Effector memory CD8-positive, alpha-beta T cell (primary cell): ENCODE results near the gene TNRC6C.
"Not testable (repeated sequence)": the region's sequence is repeated elsewhere in the genome, so short reads cannot be mapped to it uniquely, and the experiment has no call there.

Experiments used
- ATAC-seq: fragments of 150-1000 bp; cut with Tn5 transposase; replicated peaks from 2 replicates; pipeline ENCODE4 v1.10.0; 2021; ENCODE audit warnings: mild to moderate bottlenecking, moderate library complexity
- DNase-seq, 3 experiments: peaks; one replicate each; pipeline ENCODE4 v3.0.0; 2021
- H3K27ac Mint-ChIP-seq, 2 donors: one replicate each; pipeline ENCODE4 v1.8.0; 2022; ENCODE audit warnings: mild to moderate bottlenecking in 2 of 2, mixed read lengths in 2 of 2, moderate library complexity in 2 of 2
- H3K27me3 Mint-ChIP-seq, 2 donors: one replicate each; pipeline ENCODE4 v1.8.0; 2022; ENCODE audit warnings: mixed read lengths in 2 of 2
- H3K36me3 Mint-ChIP-seq: one replicate; pipeline ENCODE4 v1.8.0; 2022; ENCODE audit warnings: mild to moderate bottlenecking, moderate library complexity, mixed read lengths; ENCODE audit not compliant: insufficient read depth
- H3K4me1 Mint-ChIP-seq, 2 donors: one replicate each; pipeline ENCODE4 v1.8.0; 2022; ENCODE audit warnings: low read depth in 2 of 2, mixed read lengths in 2 of 2
- H3K4me3 Mint-ChIP-seq, 2 donors: one replicate each; pipeline ENCODE4 v1.8.0; 2022; ENCODE audit warnings: mild to moderate bottlenecking in 2 of 2, mixed read lengths in 2 of 2, moderate library complexity in 2 of 2
- H3K9me3 Mint-ChIP-seq, 2 donors: one replicate each; pipeline ENCODE4 v1.8.0; 2022; ENCODE audit warnings: mixed read lengths in 2 of 2

The TNRC6C gene

GRCh38 chr17:77959926-77960521 lies 1.5 kb downstream of the TNRC6C start:
- no peak for ATAC-seq
- DNase-seq: peak in 2 of 3 experiments; percentile 9 to 12
- peaks cover 44 to 55% of the 10 kb centered on the region in 2 donors for H3K4me1 Mint-ChIP-seq
- H3K4me3 Mint-ChIP-seq: peak overlapping the region; percentile 94 to 98
- H3K27me3 Mint-ChIP-seq: no peaks in the 10 kb centered on the region
- peaks cover 23% of the 10 kb centered on the region for H3K36me3 Mint-ChIP-seq
- no peaks in the 10 kb centered on the region for H3K9me3 Mint-ChIP-seq
- H3K27ac Mint-ChIP-seq: peak overlapping the region; percentile 91 to 92

- no peak for DNase-seq
- peaks cover 59 to 72% of the 10 kb centered on the region in 2 donors for H3K4me1 Mint-ChIP-seq
- H3K27me3 Mint-ChIP-seq: no peaks in the 10 kb centered on the region
- H3K4me3 Mint-ChIP-seq: peak overlapping the region; percentile 28 to 57
- ATAC-seq: no peak
- H3K9me3 Mint-ChIP-seq: no peaks in the 10 kb centered on the region
- H3K27ac Mint-ChIP-seq: no peak overlapping the region
- peaks cover 23% of the 10 kb centered on the region for H3K36me3 Mint-ChIP-seq
Measured at GRCh38 chr17:77961741-77962140, 3.2 kb downstream of the TNRC6C start.

GRCh38 chr17:77962348-77962747 lies 3.8 kb downstream of the TNRC6C start:
- DNase-seq: no peak
- peak overlapping the region in 1 of 2 donors; percentile 7 for H3K27ac Mint-ChIP-seq
- H3K36me3 Mint-ChIP-seq: peaks cover 20% of the 10 kb centered on the region
- H3K9me3 Mint-ChIP-seq: no peaks in the 10 kb centered on the region
- no peaks in the 10 kb centered on the region for H3K27me3 Mint-ChIP-seq
- peaks cover 59 to 74% of the 10 kb centered on the region in 2 donors for H3K4me1 Mint-ChIP-seq
- no peak for ATAC-seq
- H3K4me3 Mint-ChIP-seq: peak overlapping the region; percentile 12 to 28

- Mint-ChIP-seq H3K36me3 (peaks cover 9% of the 10 kb centered on the region), H3K4me3 (peak overlapping the region; percentile 64 to 71), H3K27ac (no peak overlapping the region), H3K4me1 (peaks cover 60 to 79% of the 10 kb centered on the region in 2 donors), H3K9me3 (no peaks in the 10 kb centered on the region), H3K27me3 (no peaks in the 10 kb centered on the region)
- DNase-seq: peak; percentile 49 to 55 (median 53)
- peak; percentile 72 for ATAC-seq
Measured at GRCh38 chr17:77963441-77963840, 4.9 kb downstream of the TNRC6C start.

- DNase-seq (no peak), ATAC-seq (no peak)
- Mint-ChIP-seq H3K27ac (peak overlapping the region in 1 of 2 donors; percentile 35), H3K4me3 (peak overlapping the region; percentile 21 to 64), H3K36me3 (peaks cover 3% of the 10 kb centered on the region), H3K4me1 (peaks cover 57 to 85% of the 10 kb centered on the region in 2 donors), H3K27me3 (no peaks in the 10 kb centered on the region), H3K9me3 (no peaks in the 10 kb centered on the region)
Measured at GRCh38 chr17:77965352-77965751, 6.8 kb downstream of the TNRC6C start.

- DNase-seq: no peak
- no peak for ATAC-seq
- Mint-ChIP-seq H3K9me3 (no peaks in the 10 kb centered on the region), H3K36me3 (no peaks in the 10 kb centered on the region), H3K27me3 (no peaks in the 10 kb centered on the region), H3K4me1 (peaks cover 62 to 92% of the 10 kb centered on the region in 2 donors), H3K27ac (no peak overlapping the region), H3K4me3 (peak overlapping the region in 1 of 2 donors; percentile 64)
Measured at GRCh38 chr17:77966476-77966875, 8.0 kb downstream of the TNRC6C start.

GRCh38 chr17:77968788-77969187 lies 10.3 kb downstream of the TNRC6C start:
- no peaks in the 10 kb centered on the region for H3K27me3 Mint-ChIP-seq
- ATAC-seq: no peak
- H3K9me3 Mint-ChIP-seq: no peaks in the 10 kb centered on the region
- H3K4me1 Mint-ChIP-seq: peaks cover 57 to 88% of the 10 kb centered on the region in 2 donors
- no peaks in the 10 kb centered on the region for H3K36me3 Mint-ChIP-seq
- H3K27ac Mint-ChIP-seq: no peak overlapping the region
- peak overlapping the region in 1 of 2 donors; percentile 19 for H3K4me3 Mint-ChIP-seq
- DNase-seq: no peak

GRCh38 chr17:77972271-77972670 lies 13.8 kb downstream of the TNRC6C start:
- H3K4me1 Mint-ChIP-seq: peaks cover 44 to 82% of the 10 kb centered on the region in 2 donors
- H3K4me3 Mint-ChIP-seq: peak overlapping the region; percentile 16 to 32
- ATAC-seq, H3K36me3 Mint-ChIP-seq, H3K27me3 Mint-ChIP-seq, H3K9me3 Mint-ChIP-seq, DNase-seq: not testable (repeated sequence)
- peak overlapping the region in 1 of 2 donors; percentile 50 for H3K27ac Mint-ChIP-seq

- ATAC-seq: no peak
- DNase-seq: no peak
- Mint-ChIP-seq H3K27me3 (no peaks in the 10 kb centered on the region), H3K4me1 (peaks cover 43 to 79% of the 10 kb centered on the region in 2 donors), H3K36me3 (peaks cover 3% of the 10 kb centered on the region), H3K9me3 (no peaks in the 10 kb centered on the region), H3K4me3 (peak overlapping the region in 1 of 2 donors; percentile 49), H3K27ac (peak overlapping the region in 1 of 2 donors; percentile 0)
Measured at GRCh38 chr17:77973953-77974352, 15.4 kb downstream of the TNRC6C start.

- ATAC-seq (peak; percentile 66), DNase-seq (no peak)
- Mint-ChIP-seq H3K4me1 (peaks cover 43 to 79% of the 10 kb centered on the region in 2 donors), H3K9me3 (no peaks in the 10 kb centered on the region), H3K27me3 (no peaks in the 10 kb centered on the region), H3K27ac (peak overlapping the region; percentile 7 to 80), H3K36me3 (peaks cover 3% of the 10 kb centered on the region), H3K4me3 (peak overlapping the region in 1 of 2 donors; percentile 13)
Measured at GRCh38 chr17:77974396-77974795, 15.9 kb downstream of the TNRC6C start.

- DNase-seq, ATAC-seq, H3K27me3 Mint-ChIP-seq, H3K9me3 Mint-ChIP-seq: not testable (repeated sequence)
- peak overlapping the region in 1 of 2 donors; percentile 33 for H3K4me3 Mint-ChIP-seq
- peak overlapping the region; percentile 77 to 90 for H3K27ac Mint-ChIP-seq
- peaks cover 29 to 55% of the 10 kb centered on the region in 2 donors for H3K4me1 Mint-ChIP-seq
- H3K36me3 Mint-ChIP-seq: peaks cover 23% of the 10 kb centered on the region
Measured at GRCh38 chr17:77982430-77982829, 23.9 kb downstream of the TNRC6C start.

GRCh38 chr17:77990301-77990700 lies 31.8 kb downstream of the TNRC6C start:
- Mint-ChIP-seq H3K27me3 (no peaks in the 10 kb centered on the region), H3K36me3 (peaks cover 3% of the 10 kb centered on the region), H3K27ac (peak overlapping the region in 1 of 2 donors; percentile 0), H3K9me3 (no peaks in the 10 kb centered on the region), H3K4me3 (peak overlapping the region in 1 of 2 donors; percentile 4), H3K4me1 (peaks cover 30 to 36% of the 10 kb centered on the region in 2 donors)
- DNase-seq (no peak), ATAC-seq (no peak)

- not testable (repeated sequence) for H3K36me3 Mint-ChIP-seq, ATAC-seq, DNase-seq, H3K27ac Mint-ChIP-seq, H3K27me3 Mint-ChIP-seq, H3K9me3 Mint-ChIP-seq, H3K4me3 Mint-ChIP-seq
- peaks cover 40 to 52% of the 10 kb centered on the region in 2 donors for H3K4me1 Mint-ChIP-seq
Measured at GRCh38 chr17:77993735-77994134, 35.2 kb downstream of the TNRC6C start.

GRCh38 chr17:77995146-77995852 lies 36.8 kb downstream of the TNRC6C start:
- peak overlapping the region in 1 of 2 donors; percentile 23 for H3K4me3 Mint-ChIP-seq
- ATAC-seq: no peak
- H3K27ac Mint-ChIP-seq: peak overlapping the region; percentile 66 to 79
- peaks cover 40 to 55% of the 10 kb centered on the region in 2 donors for H3K4me1 Mint-ChIP-seq
- H3K27me3 Mint-ChIP-seq: no peaks in the 10 kb centered on the region
- H3K9me3 Mint-ChIP-seq: no peaks in the 10 kb centered on the region
- H3K36me3 Mint-ChIP-seq: peaks cover 3% of the 10 kb centered on the region
- no peak for DNase-seq
